GM23338 (cell line): ENCODE results near the gene MATN1. TPM values are rescaled to one million over a fixed set of nuclear protein-coding genes. Genes with fewer than 3 reads are reported as not detected.

Experiments
- ATAC-seq: fragments of 200-7000 bp; cut with Tn5 transposase; 3 replicates; pipeline ENCODE4 v1.9.1; 2020
- DNase-seq: peaks from one replicate; pipeline ENCODE4 v3.0.0-alpha.2; 2015; ENCODE audit warnings: low spot score
- H2AFZ ChIP-seq: fragments of 200-600 bp; sonication (generic); 2 replicates; pipeline ENCODE4 v1.8.0; 2016; ENCODE audit warnings: antibody characterized with exemption, mild to moderate bottlenecking, moderate library complexity
- H3F3A ChIP-seq: fragments of 200-600 bp; sonication (generic); replicated peaks from 2 replicates; pipeline ENCODE4 v1.8.0; 2017; ENCODE audit warnings: antibody characterized with exemption, mixed run types, low read depth
- H3K27ac ChIP-seq: fragments of 200-600 bp; sonication (generic); 2 replicates; pipeline ENCODE4 v1.6.1; 2016; ENCODE audit warnings: low read depth
- H3K27me3 ChIP-seq: fragments of 200-600 bp; sonication (generic); 2 replicates; pipeline ENCODE4 v1.8.0; 2016; ENCODE audit warnings: mild to moderate bottlenecking, mixed run types, moderate library complexity; ENCODE audit not compliant: insufficient read depth
- H3K36me3 ChIP-seq: fragments of 200-600 bp; sonication (generic); 2 replicates; pipeline ENCODE4 v1.8.0; 2016; ENCODE audit warnings: mild to moderate bottlenecking; ENCODE audit not compliant: insufficient read depth
- H3K4me1 ChIP-seq: fragments of 200-600 bp; sonication (generic); 2 replicates; pipeline ENCODE4 v1.8.0; 2016; ENCODE audit warnings: mild to moderate bottlenecking, moderate library complexity; ENCODE audit not compliant: insufficient read depth
- H3K4me2 ChIP-seq: fragments of 200-600 bp; sonication (generic); 2 replicates; pipeline ENCODE4 v1.7.1; 2017; ENCODE audit warnings: mixed run types
- H3K4me3 ChIP-seq: fragments of 200-600 bp; sonication (generic); 2 replicates; pipeline ENCODE4 v1.6.1; 2016; ENCODE audit warnings: mixed run types
- H3K79me2 ChIP-seq: fragments of 200-600 bp; sonication (generic); replicated peaks from 2 replicates; pipeline ENCODE4 v1.8.0; 2017; ENCODE audit warnings: mild to moderate bottlenecking; ENCODE audit not compliant: insufficient read depth
- H3K9me2 ChIP-seq: fragments of 200-600 bp; sonication (generic); 2 replicates; pipeline ENCODE4 v1.8.0; 2017; ENCODE audit not compliant: insufficient read depth
- H4K20me1 ChIP-seq: fragments of 200-600 bp; sonication (generic); replicated peaks from 2 replicates; pipeline ENCODE4 v1.8.0; 2017; ENCODE audit warnings: mild to moderate bottlenecking; ENCODE audit not compliant: insufficient read depth
- H3K27ac Mint-ChIP-seq: 2 replicates; pipeline ENCODE4 v1.8.0; 2020; ENCODE audit warnings: inconsistent platforms, mild to moderate bottlenecking, moderate library complexity, mixed read lengths
- H3K27me3 Mint-ChIP-seq: 3 replicates; pipeline ENCODE4 v1.8.0; 2022; ENCODE audit warnings: low read depth, mild to moderate bottlenecking, moderate library complexity, mixed read lengths, inconsistent platforms; ENCODE audit not compliant: insufficient read depth, poor library complexity
- H3K36me3 Mint-ChIP-seq: 3 replicates; pipeline ENCODE4 v1.8.0; 2021; ENCODE audit warnings: low read depth, mild to moderate bottlenecking, inconsistent platforms, moderate library complexity, mixed read lengths
- H3K4me1 Mint-ChIP-seq: 3 replicates; pipeline ENCODE4 v1.8.0; 2020; ENCODE audit warnings: mild to moderate bottlenecking, inconsistent platforms, mixed read lengths
- H3K4me3 Mint-ChIP-seq: 3 replicates; pipeline ENCODE4 v1.8.0; 2021; ENCODE audit warnings: moderate library complexity, mild to moderate bottlenecking, inconsistent platforms, mixed read lengths
- H3K9me3 Mint-ChIP-seq: 3 replicates; pipeline ENCODE4 v1.8.0; 2020; ENCODE audit warnings: moderate library complexity, mild to moderate bottlenecking, inconsistent platforms, mixed read lengths
- CREB1 ChIP-seq: fragments of 250-450 bp; sonication (Bioruptor Pico); IDR thresholded peaks from 2 replicates; pipeline ENCODE4 v1.5.0; 2020; ENCODE audit warnings: low read depth, mild to moderate bottlenecking, moderate library complexity
- EZH2 ChIP-seq: fragments of 200-600 bp; sonication (generic); IDR thresholded peaks from one replicate; pipeline ENCODE4 v1.8.0; 2017; ENCODE audit warnings: antibody characterized with exemption, mild to moderate bottlenecking, low read depth; ENCODE audit not compliant: unreplicated experiment
- EZH2phosphoT487 ChIP-seq: fragments of 200-600 bp; sonication (generic); IDR thresholded peaks from one replicate; pipeline ENCODE4 v1.8.1; 2018; ENCODE audit warnings: antibody characterized with exemption; ENCODE audit not compliant: unreplicated experiment
- JUNB ChIP-seq: IDR thresholded peaks from one replicate; pipeline ENCODE4 v1.6.1; 2016; ENCODE audit warnings: antibody characterized with exemption; ENCODE audit not compliant: unreplicated experiment
- NANOG ChIP-seq: IDR thresholded peaks from 2 replicates; pipeline ENCODE4 v1.6.1; 2016; ENCODE audit warnings: antibody characterized with exemption, borderline replicate concordance
- POLR2AphosphoS5 ChIP-seq: IDR thresholded peaks from 2 replicates; pipeline ENCODE4 v1.6.1; 2016; ENCODE audit warnings: antibody characterized with exemption, low read depth
- STAT1 ChIP-seq: IDR thresholded peaks from one replicate; pipeline ENCODE4 v1.6.1; 2016; ENCODE audit warnings: antibody characterized with exemption; ENCODE audit not compliant: unreplicated experiment
- ZNF114 ChIP-seq: fragments of 250-450 bp; sonication (Bioruptor Pico); IDR thresholded peaks from 2 replicates; pipeline ENCODE4 v1.5.0; 2020; ENCODE audit warnings: mild to moderate bottlenecking, moderate library complexity
- ZNF331 ChIP-seq: fragments of 250-450 bp; sonication (Bioruptor Pico); IDR thresholded peaks from 2 replicates; pipeline ENCODE4 v1.5.0; 2020; ENCODE audit warnings: low read depth, mild to moderate bottlenecking, moderate library complexity
- polyA plus RNA-seq: library from polyadenylated mRNA; unstranded; fragments of >200 nt; fragmentation: Nextera tagmentation; extraction: Ambion mirVana; gene quantifications from 2 replicates; pipeline ENCODE4 v1.2.1, GENCODE V29; 2016
- total RNA-seq: library from RNA; depleted of rRNA; stranded (reverse); fragments of >200 nt; shearing (Covaris generic); gene quantifications from 2 replicates; pipeline ENCODE4 v1.2.3, GENCODE V29; 2014
- TF ChIP-seq, protein P1 (sequence below): IDR thresholded peaks from one replicate; pipeline ENCODE4 v1.6.1; 2018; ENCODE audit warnings: antibody characterized with exemption; ENCODE audit not compliant: unreplicated experiment
- TF ChIP-seq, protein P2 (sequence below), 2 experiments: fragments of 200-600 bp in 1 of 2; sonication (generic) in 1 of 2; conservative IDR thresholded peaks; 2 replicates each; pipeline versions ENCODE4 v1.5.1 to v1.6.1; 2016 to 2017; ENCODE audit warnings: antibody characterized with exemption in 2 of 2, low read depth in 2 of 2, mild to moderate bottlenecking in 2 of 2, moderate library complexity in 1 of 2
- TF ChIP-seq, protein P3 (sequence below): IDR thresholded peaks from 2 replicates; pipeline ENCODE4 v1.6.1; 2016; ENCODE audit warnings: antibody characterized with exemption

MATN1 gene
- total and polyA plus RNA-seq, 2 experiments from 2014 or later, result 0.08 to 0.31 TPM

DNA sequence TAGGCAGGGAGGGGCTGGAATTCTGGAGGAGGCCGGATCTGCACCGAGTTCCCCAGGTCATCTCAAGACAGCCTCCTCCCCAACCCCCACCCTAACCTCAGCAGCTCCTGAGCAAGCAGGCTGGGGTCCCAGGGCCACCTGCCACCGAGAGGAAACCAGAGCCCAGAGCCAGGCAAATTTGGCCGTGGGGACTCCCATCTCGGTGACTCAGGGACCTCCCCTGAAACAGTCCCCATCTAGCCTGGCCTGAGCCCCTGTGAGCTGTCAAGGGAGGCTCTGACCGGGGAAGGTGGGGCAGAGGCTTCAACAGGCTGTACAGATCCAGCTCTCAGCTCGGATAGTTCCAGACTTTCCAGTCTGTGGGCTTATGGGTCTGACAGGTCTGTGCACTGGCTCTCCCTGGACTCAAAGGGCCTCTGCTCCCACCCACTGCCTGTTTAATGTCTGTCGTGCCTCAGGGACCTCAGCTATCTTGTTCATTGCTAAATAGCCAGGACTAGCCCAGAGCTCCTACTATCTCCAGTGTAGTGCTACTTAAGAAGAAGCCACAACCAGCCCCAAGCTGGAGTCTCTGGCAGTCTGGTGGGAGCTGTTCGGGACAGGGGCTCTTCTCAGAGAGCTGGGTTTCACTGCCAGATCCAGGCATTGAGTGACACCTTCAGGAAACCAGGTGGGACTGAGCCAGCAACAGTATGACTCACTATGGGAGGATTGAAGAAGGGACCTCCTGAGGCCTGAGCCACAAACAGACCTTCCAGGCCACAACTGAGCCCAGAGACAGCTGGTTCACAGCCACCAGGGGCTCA lies 25.6 kb downstream of the MATN1 start (continued):
- TF ChIP-seq, protein P1, sequence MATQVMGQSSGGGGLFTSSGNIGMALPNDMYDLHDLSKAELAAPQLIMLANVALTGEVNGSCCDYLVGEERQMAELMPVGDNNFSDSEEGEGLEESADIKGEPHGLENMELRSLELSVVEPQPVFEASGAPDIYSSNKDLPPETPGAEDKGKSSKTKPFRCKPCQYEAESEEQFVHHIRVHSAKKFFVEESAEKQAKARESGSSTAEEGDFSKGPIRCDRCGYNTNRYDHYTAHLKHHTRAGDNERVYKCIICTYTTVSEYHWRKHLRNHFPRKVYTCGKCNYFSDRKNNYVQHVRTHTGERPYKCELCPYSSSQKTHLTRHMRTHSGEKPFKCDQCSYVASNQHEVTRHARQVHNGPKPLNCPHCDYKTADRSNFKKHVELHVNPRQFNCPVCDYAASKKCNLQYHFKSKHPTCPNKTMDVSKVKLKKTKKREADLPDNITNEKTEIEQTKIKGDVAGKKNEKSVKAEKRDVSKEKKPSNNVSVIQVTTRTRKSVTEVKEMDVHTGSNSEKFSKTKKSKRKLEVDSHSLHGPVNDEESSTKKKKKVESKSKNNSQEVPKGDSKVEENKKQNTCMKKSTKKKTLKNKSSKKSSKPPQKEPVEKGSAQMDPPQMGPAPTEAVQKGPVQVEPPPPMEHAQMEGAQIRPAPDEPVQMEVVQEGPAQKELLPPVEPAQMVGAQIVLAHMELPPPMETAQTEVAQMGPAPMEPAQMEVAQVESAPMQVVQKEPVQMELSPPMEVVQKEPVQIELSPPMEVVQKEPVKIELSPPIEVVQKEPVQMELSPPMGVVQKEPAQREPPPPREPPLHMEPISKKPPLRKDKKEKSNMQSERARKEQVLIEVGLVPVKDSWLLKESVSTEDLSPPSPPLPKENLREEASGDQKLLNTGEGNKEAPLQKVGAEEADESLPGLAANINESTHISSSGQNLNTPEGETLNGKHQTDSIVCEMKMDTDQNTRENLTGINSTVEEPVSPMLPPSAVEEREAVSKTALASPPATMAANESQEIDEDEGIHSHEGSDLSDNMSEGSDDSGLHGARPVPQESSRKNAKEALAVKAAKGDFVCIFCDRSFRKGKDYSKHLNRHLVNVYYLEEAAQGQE, result no peak
- no peak for TF ChIP-seq ZNF331 (CRISPR knock-in tag)
- no peak for TF ChIP-seq JUNB
- TF ChIP-seq POLR2AphosphoS5, result no peak
- TF ChIP-seq EZH2phosphoT487, result no peak
- no peak for TF ChIP-seq STAT1
- TF ChIP-seq, protein P2, sequence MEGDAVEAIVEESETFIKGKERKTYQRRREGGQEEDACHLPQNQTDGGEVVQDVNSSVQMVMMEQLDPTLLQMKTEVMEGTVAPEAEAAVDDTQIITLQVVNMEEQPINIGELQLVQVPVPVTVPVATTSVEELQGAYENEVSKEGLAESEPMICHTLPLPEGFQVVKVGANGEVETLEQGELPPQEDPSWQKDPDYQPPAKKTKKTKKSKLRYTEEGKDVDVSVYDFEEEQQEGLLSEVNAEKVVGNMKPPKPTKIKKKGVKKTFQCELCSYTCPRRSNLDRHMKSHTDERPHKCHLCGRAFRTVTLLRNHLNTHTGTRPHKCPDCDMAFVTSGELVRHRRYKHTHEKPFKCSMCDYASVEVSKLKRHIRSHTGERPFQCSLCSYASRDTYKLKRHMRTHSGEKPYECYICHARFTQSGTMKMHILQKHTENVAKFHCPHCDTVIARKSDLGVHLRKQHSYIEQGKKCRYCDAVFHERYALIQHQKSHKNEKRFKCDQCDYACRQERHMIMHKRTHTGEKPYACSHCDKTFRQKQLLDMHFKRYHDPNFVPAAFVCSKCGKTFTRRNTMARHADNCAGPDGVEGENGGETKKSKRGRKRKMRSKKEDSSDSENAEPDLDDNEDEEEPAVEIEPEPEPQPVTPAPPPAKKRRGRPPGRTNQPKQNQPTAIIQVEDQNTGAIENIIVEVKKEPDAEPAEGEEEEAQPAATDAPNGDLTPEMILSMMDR (conservative IDR thresholded peaks at IDR 0.05; ENCODE audit: low read depth in 2 of 2), result no peak; a peak in 1 of 4 replicates
- TF ChIP-seq, protein P3, sequence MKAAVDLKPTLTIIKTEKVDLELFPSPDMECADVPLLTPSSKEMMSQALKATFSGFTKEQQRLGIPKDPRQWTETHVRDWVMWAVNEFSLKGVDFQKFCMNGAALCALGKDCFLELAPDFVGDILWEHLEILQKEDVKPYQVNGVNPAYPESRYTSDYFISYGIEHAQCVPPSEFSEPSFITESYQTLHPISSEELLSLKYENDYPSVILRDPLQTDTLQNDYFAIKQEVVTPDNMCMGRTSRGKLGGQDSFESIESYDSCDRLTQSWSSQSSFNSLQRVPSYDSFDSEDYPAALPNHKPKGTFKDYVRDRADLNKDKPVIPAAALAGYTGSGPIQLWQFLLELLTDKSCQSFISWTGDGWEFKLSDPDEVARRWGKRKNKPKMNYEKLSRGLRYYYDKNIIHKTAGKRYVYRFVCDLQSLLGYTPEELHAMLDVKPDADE, result no peak

DNA sequence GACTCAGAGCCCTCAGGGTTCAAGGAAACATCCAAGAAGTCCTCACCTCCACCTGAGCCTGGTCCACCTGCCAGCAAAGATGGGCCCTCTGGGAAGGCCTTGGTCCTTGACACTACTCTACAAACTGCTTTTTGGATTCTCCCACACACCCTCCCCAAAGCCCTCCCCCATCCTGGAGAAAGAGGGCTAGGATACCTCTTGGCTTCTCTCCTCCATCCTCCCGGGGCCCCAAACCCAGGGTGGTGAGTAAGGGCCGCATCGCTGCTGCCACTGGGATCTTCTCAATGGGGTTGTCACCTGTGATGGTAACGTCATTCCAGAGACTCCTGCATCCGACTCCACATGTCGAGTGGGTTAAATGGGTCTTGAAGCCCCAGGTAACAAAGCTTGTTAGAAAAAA lies 26.6 kb downstream of the MATN1 start:
- no peaks in the 10 kb centered on the region for H3K36me3 ChIP-seq
- no peak overlapping the region for H3K27ac Mint-ChIP-seq
- peaks cover 10% of the 10 kb centered on the region for H3K4me1 Mint-ChIP-seq
- H4K20me1 ChIP-seq, result no peaks in the 10 kb centered on the region
- no peaks in the 10 kb centered on the region for H3K27me3 Mint-ChIP-seq
- H3K4me1 ChIP-seq, result no peaks in the 10 kb centered on the region
- no peaks in the 10 kb centered on the region for H3K27me3 ChIP-seq
- DNase-seq (no peak), ATAC-seq (no peak)
- H2AFZ ChIP-seq, result no peak overlapping the region
- H3K4me3 ChIP-seq, result no peak overlapping the region
- no peak overlapping the region for H3K27ac ChIP-seq
- no peaks in the 10 kb centered on the region for H3K36me3 Mint-ChIP-seq
- H3K4me2 ChIP-seq, result no peak overlapping the region
- no peaks in the 10 kb centered on the region for H3K79me2 ChIP-seq
- no peaks in the 10 kb centered on the region for H3F3A ChIP-seq
- H3K4me3 Mint-ChIP-seq, result no peak overlapping the region
- no peaks in the 10 kb centered on the region for H3K9me2 ChIP-seq
- no peaks in the 10 kb centered on the region for H3K9me3 Mint-ChIP-seq
- TF ChIP-seq EZH2, result no peak
- TF ChIP-seq, protein P3, result no peak
- no peak for TF ChIP-seq STAT1
- TF ChIP-seq CREB1 (CRISPR knock-in tag), result no peak
- TF ChIP-seq, protein P1, result no peak
- no peak for TF ChIP-seq ZNF114
- no peak for TF ChIP-seq NANOG
- TF ChIP-seq ZNF331 (CRISPR knock-in tag), result no peak
- no peak for TF ChIP-seq EZH2phosphoT487
